ENCODE measurements around the gene KLHL15. TPM values are rescaled to one million over a fixed set of nuclear protein-coding genes. Genes with fewer than 3 reads are reported as not detected.
"Not testable (repeated sequence)": the region's sequence is repeated elsewhere in the genome, so short reads cannot be mapped to it uniquely, and the experiment has no call there.

The KLHL15 gene
- polyA plus RNA-seq, 6 donors from 2014 or later = 2.5 to 4.5 (median 3.3) TPM; not detected in 1

DNA sequence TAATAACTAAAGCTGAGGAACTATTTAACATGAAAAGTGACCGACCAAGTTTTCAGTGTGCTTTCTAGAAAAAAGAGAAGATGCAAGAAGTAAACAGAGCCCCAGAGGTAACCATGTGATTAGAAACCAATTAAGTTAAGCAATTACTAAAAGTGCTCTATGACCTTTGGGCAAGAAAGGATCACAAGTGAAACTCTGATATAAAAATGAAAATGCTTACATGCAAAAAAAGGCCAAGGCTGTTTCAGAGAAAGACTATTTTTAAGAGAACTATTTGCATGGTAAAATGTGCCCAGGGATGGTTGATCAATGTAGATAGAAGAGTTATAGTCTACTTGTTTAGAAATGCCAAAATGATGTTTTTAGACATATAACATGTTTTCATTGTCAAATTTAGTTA is 22.0 kb downstream of the KLHL15 start:
- Mint-ChIP-seq H3K9me3 (peaks cover 0 to 2% (median 0%) of the 10 kb centered on the region in 7 donors), H3K27ac (peak overlapping the region in 1 of 6 donors; percentile 7), H3K36me3 (no peaks in the 10 kb centered on the region), H3K4me3 (no peak overlapping the region), H3K27me3 (peaks cover 0 to 11% (median 0%) of the 10 kb centered on the region in 3 donors), H3K4me1 (peaks cover 3 to 11% (median 7%) of the 10 kb centered on the region in 3 donors)
- no peak for DNase-seq
- ATAC-seq (ENCODE audit: low read depth in 2 of 2) = no peak

DNA sequence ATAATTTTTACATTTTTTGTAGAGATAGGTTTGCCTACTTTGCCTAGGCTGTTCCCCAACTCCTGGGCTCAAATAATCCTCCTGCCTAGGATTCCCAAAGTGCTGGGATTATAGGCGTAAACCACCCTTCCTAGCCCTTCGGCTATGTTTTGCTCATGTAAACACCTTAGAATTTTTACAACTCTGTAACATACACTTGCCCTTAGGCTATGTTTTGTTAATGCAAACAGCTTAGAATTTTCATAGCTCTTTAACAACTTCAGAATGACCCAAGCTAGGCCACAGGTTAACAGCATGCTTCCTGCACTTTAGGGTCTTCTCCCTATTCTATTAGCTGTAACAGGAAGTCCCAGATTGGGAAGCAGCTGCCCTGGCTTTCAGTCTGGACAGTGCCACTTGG is 24.2 kb downstream of the KLHL15 start:
- Mint-ChIP-seq H3K27me3 (no peaks in the 10 kb centered on the region), H3K27ac (peak overlapping the region in 1 of 6 donors; percentile 60), H3K4me1 (no peaks in the 10 kb centered on the region), H3K9me3 (no peaks in the 10 kb centered on the region), H3K36me3 (peaks cover 0 to 4% of the 10 kb centered on the region in 2 donors), H3K4me3 (no peak overlapping the region)
- ATAC-seq (ENCODE audit: low read depth in 2 of 2) = no peak
- DNase-seq = no peak

DNA sequence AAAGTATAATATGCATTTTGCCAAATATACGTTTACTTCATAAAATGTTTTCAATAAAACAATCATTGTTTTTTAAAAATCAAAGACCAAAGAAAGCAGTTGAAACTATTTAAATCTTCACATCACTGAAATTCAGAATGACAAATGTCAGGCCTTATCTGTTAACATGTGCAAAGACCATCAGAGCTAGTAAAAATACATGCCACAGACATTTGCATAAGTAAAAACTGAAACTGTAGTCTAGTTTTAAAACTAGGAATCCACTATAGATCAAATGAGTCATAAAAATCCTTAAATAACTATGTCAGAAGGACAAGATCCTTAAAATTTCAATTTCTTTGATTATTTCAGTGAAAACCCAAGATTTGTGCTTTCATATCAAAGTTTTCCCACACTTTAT is 24.8 kb downstream of the KLHL15 start:
- no peak for DNase-seq
- Mint-ChIP-seq H3K4me1 (no peaks in the 10 kb centered on the region), H3K27ac (no peak overlapping the region), H3K36me3 (peaks cover 0 to 4% of the 10 kb centered on the region in 2 donors), H3K9me3 (no peaks in the 10 kb centered on the region), H3K4me3 (no peak overlapping the region), H3K27me3 (no peaks in the 10 kb centered on the region)
- ATAC-seq (ENCODE audit: low read depth in 2 of 2) = no peak

DNA sequence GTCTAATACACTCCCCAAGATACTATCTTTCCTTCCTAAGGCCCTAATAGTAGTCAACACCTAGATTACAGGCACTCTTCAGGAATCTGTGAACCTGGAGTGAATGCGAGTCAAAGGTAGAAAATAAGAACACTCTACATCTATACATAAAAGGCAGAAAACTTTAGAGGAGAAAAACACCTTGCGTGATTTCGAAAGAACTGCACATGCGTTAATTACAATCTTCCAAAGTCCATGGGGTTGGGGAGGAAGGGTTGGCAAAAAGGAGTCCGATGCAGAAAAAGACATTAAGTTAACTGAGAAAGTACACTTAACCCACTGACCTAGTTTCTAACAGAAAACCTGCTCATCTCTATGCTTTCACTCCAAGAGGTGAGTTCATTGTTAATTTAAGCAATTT is 27.3 kb downstream of the KLHL15 start:
- peak overlapping the region in 1 of 8 donors; percentile 56 for H3K4me3 Mint-ChIP-seq
- peaks cover 0 to 4% of the 10 kb centered on the region in 2 donors for H3K36me3 Mint-ChIP-seq
- no peaks in the 10 kb centered on the region for H3K27me3 Mint-ChIP-seq
- no peaks in the 10 kb centered on the region for H3K9me3 Mint-ChIP-seq
- no peak overlapping the region for H3K27ac Mint-ChIP-seq
- ATAC-seq (ENCODE audit: low read depth in 2 of 2) (no peak), DNase-seq (no peak)
- H3K4me1 Mint-ChIP-seq = no peaks in the 10 kb centered on the region

DNA sequence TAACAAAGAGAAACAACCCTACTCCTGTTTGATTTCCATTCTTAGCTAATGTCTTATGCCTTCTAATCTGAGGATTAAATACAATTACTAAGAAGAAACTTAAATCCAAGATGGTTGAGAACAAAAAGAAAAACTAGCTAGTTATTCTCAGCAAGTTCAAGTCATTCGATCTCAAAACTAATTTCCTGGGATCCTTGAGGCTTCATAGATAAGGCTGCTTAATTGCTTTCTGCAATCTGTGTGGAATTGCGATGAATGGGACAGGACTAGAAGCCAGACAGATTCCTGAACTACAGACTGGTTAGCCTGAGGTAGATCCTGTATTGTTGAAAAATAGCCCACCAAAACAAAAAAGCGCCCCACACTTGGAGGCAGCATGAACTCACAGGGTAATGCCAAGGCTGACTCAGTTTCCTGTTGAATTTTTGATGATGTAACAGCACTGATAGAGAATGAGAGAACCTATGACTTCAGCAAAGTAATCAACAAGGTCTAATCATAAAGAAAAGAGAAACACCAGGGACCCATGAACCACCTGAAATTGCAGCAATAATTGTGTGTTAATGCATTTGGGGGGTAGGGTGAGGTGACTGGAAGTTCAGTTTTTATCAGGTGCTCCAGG is 33.9 kb downstream of the KLHL15 start:
- Mint-ChIP-seq H3K27me3 (peaks cover 0 to 6% (median 0%) of the 10 kb centered on the region in 3 donors), H3K4me3 (no peak overlapping the region), H3K9me3 (no peaks in the 10 kb centered on the region), H3K36me3 (peaks cover 5 to 7% of the 10 kb centered on the region in 2 donors), H3K27ac (no peak overlapping the region), H3K4me1 (no peaks in the 10 kb centered on the region)
- no peak for DNase-seq
- no peak for ATAC-seq (ENCODE audit: low read depth in 2 of 2)

DNA sequence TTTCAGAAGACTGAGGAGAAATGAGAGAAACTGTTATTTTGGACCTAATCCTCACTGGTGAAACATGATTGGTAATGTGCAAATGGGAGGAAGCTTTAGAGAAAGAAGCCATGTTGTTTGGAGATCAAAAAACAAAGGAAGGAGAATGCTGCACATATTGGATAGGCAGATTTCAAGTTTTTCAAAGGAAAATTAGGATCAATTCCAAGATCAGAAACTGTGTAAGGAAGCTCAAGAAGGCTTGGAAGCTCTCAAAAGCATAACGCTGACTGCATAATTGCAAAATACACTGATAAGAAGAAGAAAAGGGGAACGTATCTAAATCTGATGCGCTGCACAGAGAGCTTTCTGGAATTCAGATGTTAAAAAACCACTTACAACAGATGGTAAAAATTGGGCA is 34.6 kb downstream of the KLHL15 start:
- Mint-ChIP-seq H3K9me3 (no peaks in the 10 kb centered on the region), H3K4me1 (no peaks in the 10 kb centered on the region), H3K36me3 (peaks cover 5 to 9% of the 10 kb centered on the region in 2 donors), H3K4me3 (no peak overlapping the region), H3K27me3 (peaks cover 0 to 6% (median 0%) of the 10 kb centered on the region in 3 donors), H3K27ac (peak overlapping the region in 1 of 6 donors; percentile 11)
- DNase-seq (no peak), ATAC-seq (ENCODE audit: low read depth in 2 of 2) (no peak)

DNA sequence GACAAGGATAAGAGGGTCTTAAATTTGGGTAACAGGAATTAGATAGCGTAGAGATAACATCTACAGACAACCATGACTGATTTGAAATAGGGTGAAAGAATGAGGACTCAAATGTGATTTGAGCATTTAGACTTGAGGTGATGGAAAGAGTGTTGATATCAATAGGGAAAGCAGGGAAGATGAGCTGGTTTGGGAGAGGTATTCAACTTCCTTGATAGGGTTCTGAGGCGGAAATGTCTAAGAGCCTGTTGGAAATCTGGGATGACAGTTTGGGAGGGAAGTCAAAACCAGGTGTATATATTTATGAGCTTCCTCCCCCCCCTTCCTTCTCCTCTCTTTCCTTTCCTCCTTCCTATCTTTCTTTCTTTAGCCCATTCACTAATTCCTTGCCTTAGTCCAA is 36.5 kb downstream of the KLHL15 start:
- H3K27me3 Mint-ChIP-seq = peaks cover 0 to 6% (median 0%) of the 10 kb centered on the region in 3 donors
- no peak overlapping the region for H3K4me3 Mint-ChIP-seq
- peaks cover 5 to 9% of the 10 kb centered on the region in 2 donors for H3K36me3 Mint-ChIP-seq
- DNase-seq = no peak
- H3K9me3 Mint-ChIP-seq = no peaks in the 10 kb centered on the region
- no peak for ATAC-seq (ENCODE audit: low read depth in 2 of 2)
- no peaks in the 10 kb centered on the region for H3K4me1 Mint-ChIP-seq
- peak overlapping the region in 2 of 6 donors; percentile 22 to 60 for H3K27ac Mint-ChIP-seq

DNA sequence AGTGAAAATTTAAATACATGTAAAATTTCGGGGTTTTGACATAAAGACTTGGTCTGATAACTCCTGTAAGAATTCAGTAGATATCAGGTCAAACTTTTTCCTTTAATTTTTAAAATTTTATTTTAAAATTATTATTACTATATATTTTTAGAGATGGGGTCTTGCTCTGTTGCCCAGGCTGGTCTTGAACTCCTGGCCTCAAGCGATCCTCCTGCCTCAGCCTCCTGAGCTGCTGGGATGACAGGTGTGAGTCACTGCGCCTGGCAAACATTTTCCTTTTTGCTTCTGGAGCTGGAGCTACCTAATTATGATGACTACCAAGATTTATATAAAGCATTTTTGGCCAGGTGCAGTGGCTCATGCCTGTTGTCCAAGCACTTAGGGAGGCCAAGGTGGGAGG is 37.3 kb downstream of the KLHL15 start:
- Mint-ChIP-seq H3K36me3 (peaks cover 5 to 9% of the 10 kb centered on the region in 2 donors), H3K4me3 (no peak overlapping the region), H3K27me3 (peaks cover 0 to 6% (median 0%) of the 10 kb centered on the region in 3 donors), H3K4me1 (no peaks in the 10 kb centered on the region), H3K27ac (no peak overlapping the region), H3K9me3 (no peaks in the 10 kb centered on the region)
- ATAC-seq (ENCODE audit: low read depth in 2 of 2) (no peak), DNase-seq (no peak)

DNA sequence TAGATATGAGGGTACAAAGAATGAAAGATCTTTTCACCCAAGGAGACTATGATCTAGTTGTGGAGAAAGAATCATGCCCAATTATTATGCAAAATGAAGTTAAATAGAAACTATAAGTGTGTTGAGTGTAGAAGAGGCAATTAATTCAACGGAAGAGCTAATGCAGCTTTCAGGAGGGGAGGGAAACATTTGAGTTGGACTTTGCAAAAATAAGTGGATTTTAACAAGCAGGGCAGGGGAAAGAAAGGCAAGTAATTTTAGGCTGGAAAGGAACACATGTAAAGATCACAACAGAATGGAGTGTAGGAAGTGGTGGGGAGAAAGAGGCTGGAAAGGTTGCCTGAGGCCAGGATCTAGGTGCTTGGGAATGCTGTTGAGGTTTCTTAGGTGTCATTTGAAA is 44.1 kb downstream of the KLHL15 start:
- peaks cover 0 to 5% (median 0%) of the 10 kb centered on the region in 3 donors for H3K4me1 Mint-ChIP-seq
- H3K27ac Mint-ChIP-seq = no peak overlapping the region
- H3K4me3 Mint-ChIP-seq = no peak overlapping the region
- H3K36me3 Mint-ChIP-seq = peaks cover under 1 to 4% of the 10 kb centered on the region in 2 donors
- peaks cover 0 to 18% (median 0%) of the 10 kb centered on the region in 3 donors for H3K27me3 Mint-ChIP-seq
- ATAC-seq (ENCODE audit: low read depth in 2 of 2) = no peak
- H3K9me3 Mint-ChIP-seq = no peaks in the 10 kb centered on the region
- no peak for DNase-seq

DNA sequence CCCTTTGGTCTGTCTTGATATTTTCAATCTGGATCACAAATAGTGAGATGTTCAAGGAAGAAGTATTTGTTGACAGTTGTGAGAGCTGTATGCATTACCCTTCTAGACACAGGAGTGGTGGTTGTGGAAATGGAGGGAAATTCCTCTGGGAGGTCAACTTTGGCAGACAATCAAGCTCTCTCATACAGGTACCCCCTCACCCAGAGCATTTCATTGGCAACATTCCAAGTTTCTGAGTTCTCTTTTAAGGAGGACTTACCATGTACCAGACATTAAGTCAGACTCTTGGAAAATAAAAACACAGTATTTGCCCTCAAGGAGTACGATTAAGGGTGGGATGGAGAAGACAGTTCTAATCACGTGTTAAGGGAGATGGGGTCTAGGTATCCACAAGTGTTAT is 45.3 kb downstream of the KLHL15 start:
- peaks cover 0 to 4% of the 10 kb centered on the region in 2 donors for H3K36me3 Mint-ChIP-seq
- no peak overlapping the region for H3K4me3 Mint-ChIP-seq
- no peaks in the 10 kb centered on the region for H3K9me3 Mint-ChIP-seq
- peak overlapping the region in 1 of 6 donors; percentile 41 for H3K27ac Mint-ChIP-seq
- H3K27me3 Mint-ChIP-seq = peaks cover 0 to 18% (median 0%) of the 10 kb centered on the region in 3 donors
- ATAC-seq (ENCODE audit: low read depth in 2 of 2) (no peak), DNase-seq (no peak)
- peaks cover 0 to 5% (median 0%) of the 10 kb centered on the region in 3 donors for H3K4me1 Mint-ChIP-seq

DNA sequence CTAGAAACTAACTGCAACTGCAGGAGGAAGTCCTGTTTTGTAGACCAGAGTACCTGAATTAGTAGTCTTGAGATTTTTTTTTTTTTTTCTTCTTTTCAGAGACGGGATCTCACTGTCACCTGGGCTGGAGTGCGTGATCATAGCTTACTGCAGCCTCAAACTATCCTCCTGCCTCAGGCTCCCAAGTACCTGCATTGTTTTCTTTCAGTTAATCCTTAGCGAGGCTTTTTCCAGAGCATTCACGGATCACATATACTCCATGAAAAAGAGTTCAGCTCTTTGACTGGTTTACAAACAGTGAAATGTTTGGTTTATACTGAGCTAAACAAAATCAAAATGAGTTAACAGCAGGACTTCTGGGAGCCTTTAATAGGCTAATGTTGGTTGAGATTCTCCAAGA is 45.8 kb downstream of the KLHL15 start:
- peaks cover 0 to 4% of the 10 kb centered on the region in 2 donors for H3K36me3 Mint-ChIP-seq
- H3K27me3 Mint-ChIP-seq = peaks cover 0 to 18% (median 0%) of the 10 kb centered on the region in 3 donors
- H3K4me1 Mint-ChIP-seq = peaks cover 0 to 5% (median 0%) of the 10 kb centered on the region in 3 donors
- no peak overlapping the region for H3K4me3 Mint-ChIP-seq
- H3K27ac Mint-ChIP-seq = no peak overlapping the region
- ATAC-seq (ENCODE audit: low read depth in 2 of 2) = no peak
- H3K9me3 Mint-ChIP-seq = no peaks in the 10 kb centered on the region
- DNase-seq = no peak

DNA sequence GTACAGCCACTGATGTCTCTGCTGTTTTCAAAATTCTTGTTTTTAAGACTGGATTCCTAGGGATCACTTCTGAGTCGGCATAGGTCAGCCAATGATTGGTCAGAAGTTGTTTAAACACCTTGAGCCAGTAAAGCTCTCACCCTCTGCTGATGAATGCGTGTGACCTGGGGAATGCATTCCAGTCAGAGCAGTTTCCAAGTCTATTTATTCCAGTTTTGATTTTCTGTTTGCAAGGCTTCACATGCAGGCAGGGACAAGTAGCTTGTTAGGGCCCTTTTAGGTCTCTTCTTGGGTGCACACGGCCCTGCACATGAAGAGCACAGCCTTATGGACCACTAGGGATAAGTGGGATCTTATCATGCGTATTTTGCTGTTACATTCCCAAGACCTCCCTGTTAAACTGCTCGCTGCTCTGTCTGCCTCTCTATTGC is 47.0 kb downstream of the KLHL15 start:
- peak overlapping the region in 1 of 8 donors; percentile 53 for H3K4me3 Mint-ChIP-seq
- ATAC-seq (ENCODE audit: low read depth in 2 of 2) (no peak), DNase-seq (no peak)
- no peaks in the 10 kb centered on the region for H3K9me3 Mint-ChIP-seq
- peaks cover 0 to 4% of the 10 kb centered on the region in 2 donors for H3K36me3 Mint-ChIP-seq
- H3K27ac Mint-ChIP-seq = no peak overlapping the region
- H3K27me3 Mint-ChIP-seq = peaks cover 0 to 18% (median 0%) of the 10 kb centered on the region in 3 donors
- peaks cover 0 to 5% (median 0%) of the 10 kb centered on the region in 3 donors for H3K4me1 Mint-ChIP-seq

DNA sequence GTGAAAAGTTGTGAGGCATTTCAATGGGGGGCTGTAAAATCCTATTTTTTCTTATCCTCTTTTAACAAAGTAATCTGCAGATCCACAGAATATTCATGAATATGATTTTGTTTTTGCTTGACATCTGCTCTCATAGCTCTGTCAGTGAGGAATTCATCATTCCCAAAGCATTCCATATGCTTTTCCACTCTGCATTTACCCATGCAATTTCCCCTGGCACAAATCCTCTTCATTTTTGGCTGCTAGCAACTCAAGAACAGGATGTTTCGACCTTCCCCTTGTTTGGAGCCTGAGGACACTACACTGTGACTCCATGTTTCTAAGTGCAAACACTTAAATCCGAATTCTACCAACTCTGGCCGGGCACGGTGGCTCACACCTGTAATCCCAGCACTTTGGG is 48.5 kb downstream of the KLHL15 start:
- Mint-ChIP-seq H3K4me3 (no peak overlapping the region), H3K27me3 (peaks cover 0 to 18% (median 0%) of the 10 kb centered on the region in 3 donors)
- DNase-seq = no peak

DNA sequence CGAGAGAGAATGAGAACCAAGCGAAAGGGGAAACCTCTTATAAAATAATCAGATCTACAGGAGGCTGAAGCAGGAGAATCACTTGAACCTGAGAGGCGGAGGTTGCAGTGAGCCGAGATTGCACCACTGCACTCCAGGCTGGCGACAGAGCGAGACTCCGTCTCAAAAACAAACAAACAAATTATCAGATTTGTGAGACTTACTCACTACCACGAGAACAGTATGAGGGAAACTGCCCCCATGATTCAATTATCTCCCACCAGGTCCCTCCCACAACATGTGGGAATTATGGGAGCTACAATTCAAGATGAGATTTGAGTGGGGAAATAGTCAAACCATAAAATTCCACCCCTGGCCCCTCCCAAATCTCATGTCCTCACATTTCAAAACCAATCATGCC is 61.4 kb downstream of the KLHL15 start:
- not testable (repeated sequence) for H3K36me3 Mint-ChIP-seq; ATAC-seq (ENCODE audit: low read depth in 2 of 2); H3K4me3 Mint-ChIP-seq; H3K4me1 Mint-ChIP-seq; H3K27ac Mint-ChIP-seq; DNase-seq; H3K9me3 Mint-ChIP-seq
- peaks cover 0 to 15% (median 0%) of the 10 kb centered on the region in 3 donors for H3K27me3 Mint-ChIP-seq

More for the DNA sequence above, 48.5 kb downstream of the KLHL15 start:
- peaks cover 0 to 4% of the 10 kb centered on the region in 2 donors for H3K36me3 Mint-ChIP-seq
- no peaks in the 10 kb centered on the region for H3K9me3 Mint-ChIP-seq
- peaks cover 0 to 5% (median 0%) of the 10 kb centered on the region in 3 donors for H3K4me1 Mint-ChIP-seq
- H3K27ac Mint-ChIP-seq = no peak overlapping the region
- ATAC-seq (ENCODE audit: low read depth in 2 of 2) = no peak

All from naive B cell (primary cell).